Measurements from ENCODE around the gene KCNJ12.

The KCNJ12 gene

GRCh38 chr17:21371511-21372081 lies 4.6 kb upstream of the KCNJ12 start:
- no peak for FAIRE-seq
- DNase-seq (ENCODE audit: insufficient read length, low spot score): no peak
- no peak for TF ChIP-seq POLR2A (IDR thresholded peaks at IDR 0.05; ENCODE audit: low read depth, low read length)
- TF ChIP-seq TAF1 (IDR thresholded peaks at IDR 0.05; ENCODE audit: low read depth, low read length): no peak
- no peak for TF ChIP-seq POLR2AphosphoS5 (IDR thresholded peaks at IDR 0.05; ENCODE audit: low read depth, low read length)
- no peak for TF ChIP-seq SPI1 (IDR thresholded peaks at IDR 0.05; ENCODE audit: low read depth, low read length)
- TF ChIP-seq PAX5 (IDR thresholded peaks at IDR 0.05; ENCODE audit: insufficient read depth, low read length, severe bottlenecking): no peak
- TF ChIP-seq POU2F2 (IDR thresholded peaks at IDR 0.05; ENCODE audit: low read depth, low read length): no peak

GRCh38 chr17:21372256-21372954 lies 3.8 kb upstream of the KCNJ12 start:
- DNase-seq (ENCODE audit: insufficient read length, low spot score): no peak
- FAIRE-seq: no peak
- TF ChIP-seq TAF1 (IDR thresholded peaks at IDR 0.05; ENCODE audit: low read depth, low read length) (no peak), POU2F2 (IDR thresholded peaks at IDR 0.05; ENCODE audit: low read depth, low read length) (no peak), POLR2A (IDR thresholded peaks at IDR 0.05; ENCODE audit: low read depth, low read length) (no peak), PAX5 (IDR thresholded peaks at IDR 0.05; ENCODE audit: insufficient read depth, low read length, severe bottlenecking) (no peak), SPI1 (IDR thresholded peaks at IDR 0.05; ENCODE audit: low read depth, low read length) (no peak), POLR2AphosphoS5 (IDR thresholded peaks at IDR 0.05; ENCODE audit: low read depth, low read length) (no peak)

GRCh38 chr17:21373036-21373435 lies 3.1 kb upstream of the KCNJ12 start:
- TF ChIP-seq POLR2A (IDR thresholded peaks at IDR 0.05; ENCODE audit: low read depth, low read length) (no peak), TAF1 (IDR thresholded peaks at IDR 0.05; ENCODE audit: low read depth, low read length) (no peak), POLR2AphosphoS5 (IDR thresholded peaks at IDR 0.05; ENCODE audit: low read depth, low read length) (no peak), PAX5 (IDR thresholded peaks at IDR 0.05; ENCODE audit: insufficient read depth, low read length, severe bottlenecking) (no peak), SPI1 (IDR thresholded peaks at IDR 0.05; ENCODE audit: low read depth, low read length) (no peak), POU2F2 (IDR thresholded peaks at IDR 0.05; ENCODE audit: low read depth, low read length) (no peak)
- DNase-seq (ENCODE audit: insufficient read length, low spot score): no peak
- no peak for FAIRE-seq

- FAIRE-seq (no peak), DNase-seq (ENCODE audit: insufficient read length, low spot score) (no peak)
- TF ChIP-seq PAX5 (IDR thresholded peaks at IDR 0.05; ENCODE audit: insufficient read depth, low read length, severe bottlenecking) (no peak), POU2F2 (IDR thresholded peaks at IDR 0.05; ENCODE audit: low read depth, low read length) (no peak), SPI1 (IDR thresholded peaks at IDR 0.05; ENCODE audit: low read depth, low read length) (no peak), POLR2AphosphoS5 (IDR thresholded peaks at IDR 0.05; ENCODE audit: low read depth, low read length) (no peak), TAF1 (IDR thresholded peaks at IDR 0.05; ENCODE audit: low read depth, low read length) (no peak), POLR2A (IDR thresholded peaks at IDR 0.05; ENCODE audit: low read depth, low read length) (no peak)
Measured at GRCh38 chr17:21373696-21374440, 2.3 kb upstream of the KCNJ12 start.

- DNase-seq (ENCODE audit: insufficient read length, low spot score) (no peak), FAIRE-seq (no peak)
- no peak for TF ChIP-seq POU2F2 (IDR thresholded peaks at IDR 0.05; ENCODE audit: low read depth, low read length)
- no peak for TF ChIP-seq TAF1 (IDR thresholded peaks at IDR 0.05; ENCODE audit: low read depth, low read length)
- TF ChIP-seq POLR2AphosphoS5 (IDR thresholded peaks at IDR 0.05; ENCODE audit: low read depth, low read length): no peak
- no peak for TF ChIP-seq PAX5 (IDR thresholded peaks at IDR 0.05; ENCODE audit: insufficient read depth, low read length, severe bottlenecking)
- no peak for TF ChIP-seq POLR2A (IDR thresholded peaks at IDR 0.05; ENCODE audit: low read depth, low read length)
- TF ChIP-seq SPI1 (IDR thresholded peaks at IDR 0.05; ENCODE audit: low read depth, low read length): no peak
Measured at GRCh38 chr17:21374441-21375161, 1.6 kb upstream of the KCNJ12 start.

- TF ChIP-seq POLR2A (IDR thresholded peaks at IDR 0.05; ENCODE audit: low read depth, low read length): no peak
- no peak for TF ChIP-seq POU2F2 (IDR thresholded peaks at IDR 0.05; ENCODE audit: low read depth, low read length)
- TF ChIP-seq TAF1 (IDR thresholded peaks at IDR 0.05; ENCODE audit: low read depth, low read length): no peak
- no peak for TF ChIP-seq SPI1 (IDR thresholded peaks at IDR 0.05; ENCODE audit: low read depth, low read length)
- TF ChIP-seq POLR2AphosphoS5 (IDR thresholded peaks at IDR 0.05; ENCODE audit: low read depth, low read length): no peak
- TF ChIP-seq PAX5 (IDR thresholded peaks at IDR 0.05; ENCODE audit: insufficient read depth, low read length, severe bottlenecking): no peak
- FAIRE-seq (no peak), DNase-seq (ENCODE audit: insufficient read length, low spot score) (no peak)
Measured at GRCh38 chr17:21375162-21375560, 996 bp upstream of the KCNJ12 start.

- FAIRE-seq (peak; percentile 55), DNase-seq (ENCODE audit: insufficient read length, low spot score) (no peak)
- TF ChIP-seq POLR2AphosphoS5 (IDR thresholded peaks at IDR 0.05; ENCODE audit: low read depth, low read length) (no peak), SPI1 (IDR thresholded peaks at IDR 0.05; ENCODE audit: low read depth, low read length) (no peak), POLR2A (IDR thresholded peaks at IDR 0.05; ENCODE audit: low read depth, low read length) (no peak), TAF1 (IDR thresholded peaks at IDR 0.05; ENCODE audit: low read depth, low read length) (no peak), PAX5 (IDR thresholded peaks at IDR 0.05; ENCODE audit: insufficient read depth, low read length, severe bottlenecking) (no peak), POU2F2 (IDR thresholded peaks at IDR 0.05; ENCODE audit: low read depth, low read length) (no peak)
Measured at GRCh38 chr17:21375757-21376080, 438 bp upstream of the KCNJ12 start.

GRCh38 chr17:21376759-21377690 lies 868 bp downstream of the KCNJ12 start:
- no peak for FAIRE-seq
- TF ChIP-seq POLR2A (IDR thresholded peaks at IDR 0.05; ENCODE audit: low read depth, low read length) (no peak), SPI1 (IDR thresholded peaks at IDR 0.05; ENCODE audit: low read depth, low read length) (no peak), POLR2AphosphoS5 (IDR thresholded peaks at IDR 0.05; ENCODE audit: low read depth, low read length) (no peak), TAF1 (IDR thresholded peaks at IDR 0.05; ENCODE audit: low read depth, low read length) (no peak), PAX5 (IDR thresholded peaks at IDR 0.05; ENCODE audit: insufficient read depth, low read length, severe bottlenecking) (no peak), POU2F2 (IDR thresholded peaks at IDR 0.05; ENCODE audit: low read depth, low read length) (no peak)
- DNase-seq (ENCODE audit: insufficient read length, low spot score): no peak
